ENCODE data around the gene LYST.

DNA sequence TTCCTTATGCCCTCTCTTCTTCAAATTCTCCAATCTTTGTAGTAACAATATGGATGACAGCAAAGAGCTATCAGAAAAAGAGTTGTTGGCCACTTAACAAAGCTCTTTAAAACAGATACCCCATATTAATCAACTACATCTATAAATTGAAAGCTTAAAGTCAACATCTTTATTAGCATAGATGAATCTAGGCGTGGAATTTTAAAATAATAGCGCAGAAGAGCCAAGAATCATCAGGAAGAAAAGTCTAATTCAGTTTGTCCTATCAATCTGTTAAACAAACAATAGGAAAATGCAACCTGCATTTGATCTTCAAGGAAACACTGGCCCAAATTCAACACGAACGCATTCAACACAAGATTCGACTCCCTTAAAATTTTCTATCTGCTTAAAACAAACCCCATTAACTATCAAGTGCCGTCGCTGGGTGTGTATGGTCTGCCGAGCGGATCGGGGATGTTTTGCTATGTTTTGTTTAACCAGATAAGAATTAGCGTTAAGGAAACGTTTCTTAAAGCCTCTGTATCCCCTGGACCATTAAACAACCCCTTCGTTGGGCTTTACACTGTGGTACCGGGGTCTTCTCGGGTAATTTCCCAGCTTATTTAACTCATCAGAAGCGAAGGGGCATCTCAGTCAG, 1.0 kb downstream of the LYST start:
- TF ChIP-seq, protein P1, sequence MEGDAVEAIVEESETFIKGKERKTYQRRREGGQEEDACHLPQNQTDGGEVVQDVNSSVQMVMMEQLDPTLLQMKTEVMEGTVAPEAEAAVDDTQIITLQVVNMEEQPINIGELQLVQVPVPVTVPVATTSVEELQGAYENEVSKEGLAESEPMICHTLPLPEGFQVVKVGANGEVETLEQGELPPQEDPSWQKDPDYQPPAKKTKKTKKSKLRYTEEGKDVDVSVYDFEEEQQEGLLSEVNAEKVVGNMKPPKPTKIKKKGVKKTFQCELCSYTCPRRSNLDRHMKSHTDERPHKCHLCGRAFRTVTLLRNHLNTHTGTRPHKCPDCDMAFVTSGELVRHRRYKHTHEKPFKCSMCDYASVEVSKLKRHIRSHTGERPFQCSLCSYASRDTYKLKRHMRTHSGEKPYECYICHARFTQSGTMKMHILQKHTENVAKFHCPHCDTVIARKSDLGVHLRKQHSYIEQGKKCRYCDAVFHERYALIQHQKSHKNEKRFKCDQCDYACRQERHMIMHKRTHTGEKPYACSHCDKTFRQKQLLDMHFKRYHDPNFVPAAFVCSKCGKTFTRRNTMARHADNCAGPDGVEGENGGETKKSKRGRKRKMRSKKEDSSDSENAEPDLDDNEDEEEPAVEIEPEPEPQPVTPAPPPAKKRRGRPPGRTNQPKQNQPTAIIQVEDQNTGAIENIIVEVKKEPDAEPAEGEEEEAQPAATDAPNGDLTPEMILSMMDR (IDR thresholded peaks at IDR 0.05; ENCODE audit: insufficient read depth, low read length, poor library complexity, severe bottlenecking) = no peak
- no peak for TF ChIP-seq EZH2phosphoT487 (conservative IDR thresholded peaks at IDR 0.05; ENCODE audit: low read length)
